ENCODE results near the gene KMT5C.

The KMT5C gene

GRCh38 chr19:55365245-55365644 lies 25.6 kb downstream of the KMT5C start:
- no peak for DNase-seq (ENCODE audit: low read depth)
- no peak overlapping the region for H3K4me3 ChIP-seq (ENCODE audit: low read length)
- TF ChIP-seq CTCF (conservative IDR thresholded peaks at IDR 0.05; ENCODE audit: low read depth, low read length) = no peak

GRCh38 chr19:55365964-55366363 lies 26.3 kb downstream of the KMT5C start:
- no peak for TF ChIP-seq CTCF (conservative IDR thresholded peaks at IDR 0.05; ENCODE audit: low read depth, low read length)
- no peak for DNase-seq (ENCODE audit: low read depth)
- H3K4me3 ChIP-seq (ENCODE audit: low read length) = no peak overlapping the region

- DNase-seq (ENCODE audit: low read depth) = no peak
- no peak for TF ChIP-seq CTCF (conservative IDR thresholded peaks at IDR 0.05; ENCODE audit: low read depth, low read length)
- no peak overlapping the region for H3K4me3 ChIP-seq (ENCODE audit: low read length)
These were observed 27.1 kb downstream of the KMT5C start for GRCh38 chr19:55366790-55367189.

- no peak for DNase-seq (ENCODE audit: low read depth)
- H3K4me3 ChIP-seq (ENCODE audit: low read length) = no peak overlapping the region
- no peak for TF ChIP-seq CTCF (conservative IDR thresholded peaks at IDR 0.05; ENCODE audit: low read depth, low read length)
These were observed 28.4 kb downstream of the KMT5C start for GRCh38 chr19:55368106-55368505.

- no peak for DNase-seq (ENCODE audit: low read depth)
- no peak for TF ChIP-seq CTCF (conservative IDR thresholded peaks at IDR 0.05; ENCODE audit: low read depth, low read length)
- H3K4me3 ChIP-seq (ENCODE audit: low read length) = peak overlapping the region; percentile 33
These were observed 29.3 kb downstream of the KMT5C start for GRCh38 chr19:55368701-55369563.

GRCh38 chr19:55369653-55370304 lies 30.1 kb downstream of the KMT5C start:
- DNase-seq (ENCODE audit: low read depth) = no peak
- no peak for TF ChIP-seq CTCF (conservative IDR thresholded peaks at IDR 0.05; ENCODE audit: low read depth, low read length)
- peak overlapping the region; percentile 40 for H3K4me3 ChIP-seq (ENCODE audit: low read length)
